Activated T-cell treated with anti-CD3 and anti-CD28 coated beads, Interleukin-2, amount 50 U/mL, for 72 hours (primary cell): Measurements from ENCODE around the gene PTPRN. TPM values are rescaled to one million over a fixed set of nuclear protein-coding genes. Genes with fewer than 3 reads are reported as not detected.
A peak's percentile ranks its signal among the peaks of the same experiment; 100 is the strongest.

Source experiments
- ATAC-seq, 2 donors: fragments of 150-1000 bp; cut with Tn5 transposase; replicated peaks in 1 of 2; 2 replicates each; pipeline ENCODE4 v1.10.0; 2021; ENCODE audit warnings: moderate library complexity in 2 of 2, mild to moderate bottlenecking in 1 of 2
- DNase-seq, 2 donors: peaks; one replicate each; pipeline ENCODE4 v3.0.0; 2021 to 2022; ENCODE audit warnings: mixed read lengths in 1 of 2
- H3K27ac Mint-ChIP-seq: one replicate; pipeline ENCODE4 v1.8.0; 2022; ENCODE audit warnings: mild to moderate bottlenecking, moderate library complexity, mixed read lengths
- H3K27me3 Mint-ChIP-seq: one replicate; pipeline ENCODE4 v1.8.0; 2022; ENCODE audit warnings: low read depth, mixed read lengths
- H3K36me3 Mint-ChIP-seq, 2 donors: one replicate each; pipeline ENCODE4 v1.8.0; 2022; ENCODE audit warnings: mixed read lengths in 2 of 2, mild to moderate bottlenecking in 1 of 2; ENCODE audit not compliant: insufficient read depth in 2 of 2
- H3K4me1 Mint-ChIP-seq: one replicate; pipeline ENCODE4 v1.8.0; 2022; ENCODE audit warnings: low read depth, mixed read lengths
- H3K4me3 Mint-ChIP-seq, 2 donors: one replicate each; pipeline ENCODE4 v1.8.0; 2022; ENCODE audit warnings: mild to moderate bottlenecking in 2 of 2, mixed read lengths in 2 of 2, moderate library complexity in 2 of 2
- H3K9me3 Mint-ChIP-seq, 2 donors: one replicate each; pipeline ENCODE4 v1.8.0; 2022; ENCODE audit warnings: mixed read lengths in 2 of 2
- total RNA-seq, 2 donors: library from RNA; stranded (reverse); gene quantifications; one replicate each; pipeline ENCODE4 v1.2.3, GENCODE V29; 2022

Gene PTPRN
- total RNA-seq, 2 donors from 2014 or later: 1.7 to 2.5 TPM

GRCh38 chr2:219279916-219280516 lies 29.2 kb downstream of the PTPRN start:
- Mint-ChIP-seq H3K27me3 (no peaks in the 10 kb centered on the region), H3K4me3 (peak overlapping the region; percentile 94 to 99), H3K4me1 (peaks cover 44% of the 10 kb centered on the region), H3K36me3 (peaks cover 5% of the 10 kb centered on the region in 2 donors), H3K9me3 (no peaks in the 10 kb centered on the region), H3K27ac (peak overlapping the region; percentile 90)
- no peak for ATAC-seq
- DNase-seq: no peak

DNA sequence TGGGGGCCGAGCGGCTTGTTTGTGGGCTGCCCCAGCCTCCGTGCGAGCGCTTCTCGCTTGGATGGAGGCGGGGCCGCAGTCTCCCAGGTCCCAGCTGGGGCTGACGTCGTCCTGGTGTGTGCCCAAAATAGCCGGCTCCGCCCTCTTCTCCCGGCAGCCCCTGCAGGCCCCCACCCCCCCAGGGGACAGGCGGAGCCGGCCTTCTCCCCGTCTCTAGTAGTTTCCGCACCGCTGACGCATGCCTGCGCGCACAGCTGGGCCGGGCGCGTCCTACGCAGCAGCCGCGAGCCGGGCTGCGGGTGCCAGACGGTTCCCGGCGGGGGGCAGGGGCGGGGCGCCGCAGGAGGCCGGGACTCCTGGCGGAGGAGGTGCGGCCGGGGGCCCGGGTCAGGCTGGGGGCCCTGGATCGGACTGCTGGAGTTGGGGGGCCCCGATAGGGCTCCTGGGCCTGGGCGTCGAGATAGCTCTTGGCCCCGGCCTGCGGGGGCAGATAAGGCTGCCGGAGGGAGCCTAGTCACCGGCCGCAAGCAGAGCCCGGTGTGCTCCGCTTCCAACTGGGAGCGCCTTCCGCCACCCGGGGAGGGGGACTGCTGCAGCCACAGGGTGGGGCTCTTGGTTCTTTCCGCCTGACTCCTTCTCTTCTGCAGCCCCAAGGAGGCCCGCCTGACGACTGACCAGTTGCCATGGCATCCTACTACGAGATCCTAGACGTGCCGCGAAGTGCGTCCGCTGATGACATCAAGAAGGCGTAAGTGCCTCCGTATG lies 29.9 kb downstream of the PTPRN start, which contains the start of gene DNAJB2:
DNAJB2 (plus strand) TSS at position 216 of the 765 bp plus-strand sequence; CDS start at position 684, 468 bp downstream.
- Mint-ChIP-seq H3K36me3 (peaks cover 5% of the 10 kb centered on the region in 2 donors), H3K27ac (peak within 1 kb of the TSS; percentile 95), H3K4me1 (peaks cover 44% of the 10 kb centered on the region), H3K9me3 (no peaks in the 10 kb centered on the region), H3K4me3 (peak within 1 kb of the TSS; percentile 94 to 99), H3K27me3 (no peaks in the 10 kb centered on the region)
- DNase-seq (peak; percentile 99 to 100), ATAC-seq (peak; percentile 91 to 92)

DNA sequence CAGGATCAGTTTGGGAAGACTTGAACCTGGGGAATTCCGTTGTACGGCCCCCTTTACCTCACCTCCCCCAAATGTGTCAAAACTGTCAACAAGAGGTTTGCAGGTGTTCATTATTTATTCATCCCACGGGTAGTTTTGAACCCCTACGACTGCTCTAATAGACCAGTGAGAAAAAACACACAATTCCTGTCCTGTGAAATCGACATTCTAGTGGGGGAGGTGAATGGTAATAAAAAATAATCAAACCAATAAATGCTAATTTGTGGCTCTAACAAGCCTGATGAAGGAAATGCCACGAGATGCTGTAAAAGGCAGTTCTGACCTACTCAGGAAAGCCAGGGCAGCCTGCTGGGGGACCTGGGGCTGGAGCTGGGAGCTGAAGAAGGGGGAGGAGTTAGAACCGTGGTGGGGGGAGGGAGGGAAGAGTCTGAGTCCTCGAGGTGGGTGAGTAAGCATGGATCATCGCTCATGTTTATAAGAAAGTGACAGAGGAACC lies 30.5 kb downstream of the PTPRN start:
- H3K4me1 Mint-ChIP-seq: peaks cover 44% of the 10 kb centered on the region
- peaks cover 5% of the 10 kb centered on the region in 2 donors for H3K36me3 Mint-ChIP-seq
- H3K27me3 Mint-ChIP-seq: no peaks in the 10 kb centered on the region
- H3K27ac Mint-ChIP-seq: peak overlapping the region; percentile 95
- no peak for ATAC-seq
- no peaks in the 10 kb centered on the region for H3K9me3 Mint-ChIP-seq
- peak overlapping the region; percentile 87 to 94 for H3K4me3 Mint-ChIP-seq
- DNase-seq: no peak

GRCh38 chr2:219277703-219278654 lies 31.2 kb downstream of the PTPRN start:
- peaks cover 3 to 4% of the 10 kb centered on the region in 2 donors for H3K36me3 Mint-ChIP-seq
- peak; percentile 78 to 83 for DNase-seq
- H3K27me3 Mint-ChIP-seq: no peaks in the 10 kb centered on the region
- no peaks in the 10 kb centered on the region for H3K9me3 Mint-ChIP-seq
- H3K27ac Mint-ChIP-seq: peak overlapping the region; percentile 95
- H3K4me3 Mint-ChIP-seq: peak overlapping the region; percentile 87 to 94
- ATAC-seq: peak in 1 of 2 donors; percentile 7
- peaks cover 44% of the 10 kb centered on the region for H3K4me1 Mint-ChIP-seq

DNA sequence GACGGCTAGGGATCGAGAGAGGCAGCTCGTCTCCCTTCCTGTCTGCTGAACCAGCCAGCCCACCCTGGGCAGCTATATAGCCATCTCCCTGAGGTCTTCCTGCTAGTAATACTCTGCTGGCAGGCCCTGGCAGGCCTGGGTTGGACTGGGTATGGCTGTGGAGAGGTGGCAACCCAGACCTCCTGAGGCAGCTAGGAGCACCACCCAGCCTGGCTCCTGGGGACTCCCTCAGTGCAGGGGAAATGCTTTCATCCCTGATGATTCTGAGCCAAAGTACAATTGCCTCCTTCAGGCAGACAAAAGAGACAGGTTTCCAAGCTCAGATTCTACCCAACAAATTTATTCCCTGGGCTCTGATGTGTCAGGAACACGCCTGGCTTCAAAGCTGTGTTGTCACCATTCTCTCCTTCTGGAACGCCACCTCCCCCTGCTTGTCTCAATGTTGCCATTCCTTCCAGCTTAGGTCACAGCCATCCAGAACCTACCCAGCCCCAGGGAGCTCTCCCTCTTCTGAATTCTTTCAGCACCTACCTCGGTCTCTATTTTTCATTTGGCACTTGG lies 34.8 kb downstream of the PTPRN start:
- Mint-ChIP-seq H3K4me3 (no peak overlapping the region), H3K9me3 (no peaks in the 10 kb centered on the region), H3K4me1 (peaks cover 23% of the 10 kb centered on the region), H3K27me3 (no peaks in the 10 kb centered on the region), H3K36me3 (no peaks in the 10 kb centered on the region), H3K27ac (no peak overlapping the region)
- DNase-seq (no peak), ATAC-seq (no peak)

- Mint-ChIP-seq H3K9me3 (no peaks in the 10 kb centered on the region), H3K36me3 (no peaks in the 10 kb centered on the region), H3K4me3 (no peak overlapping the region), H3K4me1 (peaks cover 21% of the 10 kb centered on the region), H3K27me3 (no peaks in the 10 kb centered on the region), H3K27ac (no peak overlapping the region)
- DNase-seq: no peak
- ATAC-seq: no peak
Observed at GRCh38 chr2:219273937-219274336, 35.3 kb downstream of the PTPRN start.

DNA sequence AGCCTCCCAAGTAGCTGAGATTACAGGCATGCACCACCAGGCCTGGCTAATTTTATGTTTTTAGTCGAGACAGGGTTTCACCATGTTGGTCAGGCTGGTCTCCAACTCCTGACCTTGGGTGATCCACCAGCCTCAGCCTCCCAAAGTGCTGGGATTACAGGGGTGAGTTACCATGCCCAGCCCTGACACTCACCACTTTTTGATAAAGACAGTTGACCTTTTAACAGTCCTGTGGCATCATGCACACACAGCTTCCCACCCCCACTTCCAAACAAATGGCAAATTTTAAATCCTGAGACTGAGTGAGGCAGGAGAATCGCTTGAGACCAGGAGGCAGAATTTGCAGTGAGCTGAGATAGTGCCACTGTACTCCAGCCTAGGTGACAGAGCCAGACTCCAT lies 36.2 kb downstream of the PTPRN start:
- H3K4me1 Mint-ChIP-seq: peaks cover 11% of the 10 kb centered on the region
- H3K9me3 Mint-ChIP-seq: no peaks in the 10 kb centered on the region
- no peak overlapping the region for H3K27ac Mint-ChIP-seq
- H3K27me3 Mint-ChIP-seq: no peaks in the 10 kb centered on the region
- H3K36me3 Mint-ChIP-seq: no peaks in the 10 kb centered on the region
- no peak overlapping the region for H3K4me3 Mint-ChIP-seq
- ATAC-seq (no peak), DNase-seq (no peak)

DNA sequence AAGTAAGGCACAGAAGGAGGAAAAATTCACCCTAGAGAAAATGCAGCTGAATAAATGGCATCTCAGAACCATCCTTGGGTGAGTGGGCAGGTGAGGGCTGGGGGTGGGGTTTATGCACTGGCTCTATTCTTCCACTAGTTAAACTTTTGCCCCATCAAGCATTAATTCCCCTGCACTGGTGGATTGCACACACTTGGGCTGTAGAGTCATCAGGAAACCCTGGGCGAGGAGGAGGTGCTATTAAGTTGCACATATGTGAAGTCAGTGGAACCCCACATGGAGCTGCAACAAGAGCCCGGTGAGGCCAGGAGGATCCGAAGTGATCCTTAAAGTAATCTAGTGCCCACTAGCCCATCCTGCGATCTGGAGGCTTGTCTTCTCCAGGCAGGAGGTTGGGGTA lies 36.8 kb downstream of the PTPRN start:
- no peaks in the 10 kb centered on the region for H3K9me3 Mint-ChIP-seq
- no peak for DNase-seq
- H3K4me1 Mint-ChIP-seq: peaks cover 5% of the 10 kb centered on the region
- ATAC-seq: no peak
- H3K27ac Mint-ChIP-seq: no peak overlapping the region
- H3K36me3 Mint-ChIP-seq: no peaks in the 10 kb centered on the region
- no peaks in the 10 kb centered on the region for H3K27me3 Mint-ChIP-seq
- no peak overlapping the region for H3K4me3 Mint-ChIP-seq

DNA sequence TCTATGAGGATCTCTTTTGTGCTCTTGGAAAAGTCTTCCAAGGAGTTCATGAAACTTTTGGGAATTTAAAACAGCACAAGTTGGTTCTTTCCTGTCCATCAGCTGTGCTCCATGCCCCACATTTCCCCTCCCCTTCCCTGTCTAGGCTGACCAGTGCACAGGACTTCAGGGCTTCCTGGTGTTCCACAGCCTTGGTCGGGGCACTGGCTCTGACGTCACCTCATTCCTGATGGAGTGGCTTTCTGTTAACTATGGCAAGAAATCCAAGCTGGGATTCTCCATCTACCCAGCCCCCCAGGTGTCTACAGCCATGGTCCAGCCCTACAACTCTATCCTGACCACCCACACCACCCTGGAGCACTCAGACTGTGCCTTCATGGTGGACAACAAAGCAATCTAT lies 38.2 kb downstream of the PTPRN start:
- H3K36me3 Mint-ChIP-seq: no peaks in the 10 kb centered on the region
- ATAC-seq (no peak), DNase-seq (no peak)
- no peaks in the 10 kb centered on the region for H3K27me3 Mint-ChIP-seq
- H3K27ac Mint-ChIP-seq: no peak overlapping the region
- H3K4me1 Mint-ChIP-seq: no peaks in the 10 kb centered on the region
- no peak overlapping the region for H3K4me3 Mint-ChIP-seq
- no peaks in the 10 kb centered on the region for H3K9me3 Mint-ChIP-seq

- H3K4me3 Mint-ChIP-seq: no peak overlapping the region
- no peaks in the 10 kb centered on the region for H3K27me3 Mint-ChIP-seq
- H3K36me3 Mint-ChIP-seq: no peaks in the 10 kb centered on the region
- H3K27ac Mint-ChIP-seq: no peak overlapping the region
- no peaks in the 10 kb centered on the region for H3K4me1 Mint-ChIP-seq
- DNase-seq: no peak
- ATAC-seq: no peak
- H3K9me3 Mint-ChIP-seq: no peaks in the 10 kb centered on the region
Observed at GRCh38 chr2:219270055-219270372, 39.2 kb downstream of the PTPRN start.

DNA sequence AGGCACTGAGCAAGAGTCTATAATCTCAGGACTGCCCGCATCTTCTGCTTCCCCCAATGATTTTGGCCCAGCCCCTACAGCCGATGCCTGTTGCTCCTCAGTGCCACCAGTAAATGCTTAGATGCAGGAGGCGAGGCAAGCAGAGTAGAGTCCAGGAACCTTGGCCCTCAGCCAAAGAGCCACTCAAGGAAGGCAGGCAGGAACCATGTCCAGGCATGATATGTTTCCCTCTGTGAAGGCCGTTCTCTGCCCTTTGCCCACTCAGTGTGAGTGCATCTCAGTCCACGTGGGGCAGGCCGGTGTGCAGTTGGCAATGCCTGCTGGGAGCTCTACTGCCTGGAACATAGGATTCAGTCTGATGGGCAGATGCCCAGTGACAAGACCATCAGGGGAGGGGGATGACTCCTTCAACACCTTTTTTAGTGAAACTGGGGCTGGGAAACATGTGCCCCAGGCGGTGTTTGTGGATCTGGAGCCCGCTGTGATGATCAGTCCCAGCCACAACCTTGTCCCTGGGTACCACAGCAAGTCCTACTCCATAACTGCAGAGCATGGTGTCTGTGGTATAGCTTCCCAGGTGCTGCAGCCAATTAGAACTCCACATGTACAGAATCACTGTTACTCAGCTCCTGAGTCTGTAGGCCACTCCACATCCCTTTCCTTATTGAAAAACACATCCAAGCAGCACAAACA lies 39.7 kb downstream of the PTPRN start:
- no peaks in the 10 kb centered on the region for H3K36me3 Mint-ChIP-seq
- H3K4me1 Mint-ChIP-seq: no peaks in the 10 kb centered on the region
- no peaks in the 10 kb centered on the region for H3K9me3 Mint-ChIP-seq
- no peak overlapping the region for H3K27ac Mint-ChIP-seq
- DNase-seq (no peak), ATAC-seq (no peak)
- H3K27me3 Mint-ChIP-seq: no peaks in the 10 kb centered on the region
- H3K4me3 Mint-ChIP-seq: no peak overlapping the region

DNA sequence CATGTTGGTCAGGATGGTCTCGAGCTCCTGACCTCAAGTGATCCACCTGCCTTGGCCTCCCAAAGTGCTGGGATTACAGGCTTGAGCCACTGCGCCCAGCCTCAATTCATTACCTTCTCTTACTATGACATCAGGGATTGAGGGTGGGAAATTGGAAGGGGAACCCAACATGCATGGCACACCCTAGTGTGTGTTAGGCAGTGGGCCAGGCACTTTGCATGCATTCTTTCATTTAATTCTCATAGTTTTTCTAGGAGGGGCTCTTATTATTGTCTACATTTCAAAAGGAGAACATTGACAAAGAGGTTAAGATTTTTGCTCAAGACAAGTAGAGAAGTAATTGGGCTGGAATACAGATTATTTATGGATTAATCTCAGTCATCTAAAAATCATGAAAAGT lies 40.9 kb downstream of the PTPRN start:
- Mint-ChIP-seq H3K27me3 (no peaks in the 10 kb centered on the region), H3K36me3 (no peaks in the 10 kb centered on the region), H3K4me1 (no peaks in the 10 kb centered on the region), H3K27ac (no peak overlapping the region), H3K9me3 (no peaks in the 10 kb centered on the region), H3K4me3 (no peak overlapping the region)
- DNase-seq (no peak), ATAC-seq (no peak)
